HEK293 (cell line): ENCODE measurements around the gene CIRBP.

Experiments used
- CTCF ChIA-PET: fragments of 350-600 bp; formaldehyde crosslinking; extraction: SDS; loops from one replicate; lab custom pipeline; 2021; ENCODE audit warnings: antibody characterized with exemption; lab: Yijun Ruan, JAX
- POLR2A ChIA-PET: fragments of 300-600 bp; formaldehyde crosslinking; extraction: SDS; loops from one replicate; lab custom pipeline; 2020; ENCODE audit warnings: antibody characterized with exemption, inconsistent platforms; lab: Yijun Ruan, JAX
- H3K27ac ChIP-seq: fragments of 200-500 bp; sonication (Bioruptor generic); 2 replicates; pipeline ENCODE4 v1.5.1; 2014; ENCODE audit warnings: low read depth, low read length, control low read depth, inconsistent platforms; ENCODE audit errors: extremely low read depth
- H3K36me3 ChIP-seq, 2 experiments: fragments of 200-500 bp in 1 of 2; sonication (Bioruptor generic) in 1 of 2; 1 replicate in 1 of 2; 2 replicates in 1 of 2; pipeline ENCODE4 v1.5.1; 2014 to 2017; ENCODE audit warnings: inconsistent platforms in 2 of 2, low read length in 2 of 2; ENCODE audit not compliant: control insufficient read depth in 2 of 2, insufficient read depth in 1 of 2
- H3K4me1 ChIP-seq: fragments of 200-500 bp; sonication (Bioruptor generic); 2 replicates; pipeline ENCODE4 v1.5.1; 2014; ENCODE audit warnings: mild to moderate bottlenecking, low read length, inconsistent platforms; ENCODE audit not compliant: control insufficient read depth, insufficient read depth
- H3K4me3 ChIP-seq: 2 replicates; pipeline ENCODE4 v1.5.1; 2011; ENCODE audit warnings: low read depth, mild to moderate bottlenecking, control low read depth, low read length, moderate library complexity
- H3K9me3 ChIP-seq: fragments of 200-500 bp; sonication (Bioruptor generic); 2 replicates; pipeline ENCODE4 v1.5.1; 2014; ENCODE audit warnings: low read depth, low read length, inconsistent platforms; ENCODE audit not compliant: control insufficient read depth, insufficient read depth
- GLIS2 ChIP-seq: fragments of 450-650 bp; formaldehyde crosslinking; IDR thresholded peaks from 2 replicates; pipeline ENCODE4 v1.5.1; 2016; ENCODE audit warnings: missing biosample characterization, missing genetic modification characterization
- HIC1 ChIP-seq: fragments of 450-650 bp; formaldehyde crosslinking; IDR thresholded peaks from 2 replicates; pipeline ENCODE4 v1.5.1; 2016; ENCODE audit warnings: missing biosample characterization, missing genetic modification characterization
- KLF8 ChIP-seq: fragments of 450-650 bp; formaldehyde crosslinking; IDR thresholded peaks from 2 replicates; pipeline ENCODE4 v1.5.1; 2016; ENCODE audit warnings: missing biosample characterization, missing genetic modification characterization
- PATZ1 ChIP-seq: fragments of 450-650 bp; formaldehyde crosslinking; IDR thresholded peaks from 2 replicates; pipeline ENCODE4 v1.5.1; 2016; ENCODE audit warnings: missing biosample characterization, missing genetic modification characterization
- SP2 ChIP-seq: fragments of 450-650 bp; formaldehyde crosslinking; IDR thresholded peaks from 2 replicates; pipeline ENCODE4 v1.5.1; 2016; ENCODE audit warnings: missing biosample characterization, missing genetic modification characterization
- SP3 ChIP-seq: fragments of 450-650 bp; formaldehyde crosslinking; IDR thresholded peaks from 2 replicates; pipeline ENCODE4 v1.5.1; 2016; ENCODE audit warnings: missing biosample characterization, missing genetic modification characterization
- TCF7L2 ChIP-seq: IDR thresholded peaks from 2 replicates; pipeline ENCODE4 v1.6.1; 2011; ENCODE audit warnings: low read depth, mild to moderate bottlenecking, inconsistent platforms, low read length, moderate library complexity, borderline replicate concordance
- ZFP41 ChIP-seq: fragments of 450-650 bp; formaldehyde crosslinking; IDR thresholded peaks from 2 replicates; pipeline ENCODE4 v1.5.1; 2016; ENCODE audit warnings: missing biosample characterization, missing genetic modification characterization, borderline replicate concordance
- ZNF133 ChIP-seq: fragments of 450-650 bp; formaldehyde crosslinking; IDR thresholded peaks from 2 replicates; pipeline ENCODE4 v1.5.1; 2016; ENCODE audit warnings: missing biosample characterization, missing genetic modification characterization
- ZNF350 ChIP-seq: fragments of 450-650 bp; formaldehyde crosslinking; IDR thresholded peaks from 2 replicates; pipeline ENCODE4 v1.5.0; 2017; ENCODE audit warnings: missing biosample characterization, mild to moderate bottlenecking, missing genetic modification characterization
- ZNF501 ChIP-seq: fragments of 450-650 bp; formaldehyde crosslinking; IDR thresholded peaks from 2 replicates; pipeline ENCODE4 v1.5.1; 2016; ENCODE audit warnings: missing biosample characterization, missing genetic modification characterization
- ZNF529 ChIP-seq: fragments of 450-650 bp; formaldehyde crosslinking; IDR thresholded peaks from 2 replicates; pipeline ENCODE4 v1.5.1; 2017; ENCODE audit warnings: missing genetic modification characterization, missing biosample characterization; ENCODE audit not compliant: insufficient replicate concordance
- ZNF548 ChIP-seq: fragments of 450-650 bp; formaldehyde crosslinking; IDR thresholded peaks from 2 replicates; pipeline ENCODE4 v1.5.1; 2016; ENCODE audit warnings: missing biosample characterization, missing genetic modification characterization
- ZNF600 ChIP-seq: fragments of 450-650 bp; formaldehyde crosslinking; IDR thresholded peaks from 2 replicates; pipeline ENCODE4 v1.5.1; 2016; ENCODE audit warnings: missing biosample characterization, missing genetic modification characterization
- TF ChIP-seq, protein P1 (sequence below): fragments of 450-650 bp; formaldehyde crosslinking; conservative IDR thresholded peaks from 2 replicates; pipeline ENCODE4 v1.5.1; 2016; ENCODE audit warnings: low read depth, missing biosample characterization, missing genetic modification characterization

CIRBP gene

DNA sequence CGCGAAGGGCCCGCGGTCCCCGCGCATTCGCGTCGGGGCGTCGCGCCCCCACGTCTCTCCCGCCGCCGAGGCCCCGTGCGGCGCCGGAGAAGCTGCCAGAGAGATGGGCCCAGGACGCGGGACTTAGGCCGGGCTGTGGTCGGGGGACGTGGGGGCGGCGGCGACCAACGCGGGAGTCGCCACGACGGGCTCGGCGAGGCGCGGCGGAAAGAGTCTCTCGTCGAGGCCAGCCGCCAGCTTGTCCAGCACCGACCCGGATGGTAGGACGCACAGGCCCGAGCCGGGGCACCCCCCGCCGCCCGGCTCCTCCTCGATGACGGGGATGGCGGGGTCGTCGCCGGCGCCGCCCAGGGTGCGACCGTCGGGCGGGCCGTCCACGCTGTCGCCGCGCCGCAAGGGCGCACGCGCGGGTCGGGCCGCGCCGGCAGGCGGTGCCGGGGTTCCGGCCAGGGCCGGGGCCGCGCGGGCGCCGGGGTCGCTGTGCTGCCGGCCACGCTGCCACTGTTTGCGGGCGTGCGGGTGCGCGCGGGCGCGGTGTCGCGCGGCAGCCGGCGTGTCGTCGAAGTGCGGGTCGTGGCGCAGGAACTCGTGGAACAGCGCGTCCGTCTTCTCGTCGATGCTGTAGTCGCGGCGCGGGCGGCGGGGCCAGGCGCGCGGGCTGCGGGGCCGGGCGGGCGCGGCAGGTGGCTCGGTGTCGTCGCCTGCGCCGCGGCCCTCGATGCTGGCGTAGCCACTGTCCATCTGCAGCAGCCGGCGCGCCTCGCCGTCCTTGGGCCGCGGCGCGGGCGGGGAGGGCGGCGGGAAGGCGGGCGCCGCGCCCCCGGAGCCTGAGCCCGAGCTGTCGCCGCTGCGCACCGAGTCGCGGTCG, 39.8 kb upstream of the CIRBP start:
- H3K4me3 ChIP-seq = no peak overlapping the region
- ChIA-PET CTCF (no interaction called here), POLR2A (interaction anchor here (1.1 kb wide), 1 partner anchor 40 kb away, joined by 4 read pairs; the partner anchor contains the start of gene CIRBP)
- no peaks in the 10 kb centered on the region for H3K9me3 ChIP-seq
- TF ChIP-seq ZFP41 (tag by site-specific recombination) (no peak), ZNF501 (tag by site-specific recombination) (no peak), SP3 (no peak)
- TF ChIP-seq, protein P1, sequence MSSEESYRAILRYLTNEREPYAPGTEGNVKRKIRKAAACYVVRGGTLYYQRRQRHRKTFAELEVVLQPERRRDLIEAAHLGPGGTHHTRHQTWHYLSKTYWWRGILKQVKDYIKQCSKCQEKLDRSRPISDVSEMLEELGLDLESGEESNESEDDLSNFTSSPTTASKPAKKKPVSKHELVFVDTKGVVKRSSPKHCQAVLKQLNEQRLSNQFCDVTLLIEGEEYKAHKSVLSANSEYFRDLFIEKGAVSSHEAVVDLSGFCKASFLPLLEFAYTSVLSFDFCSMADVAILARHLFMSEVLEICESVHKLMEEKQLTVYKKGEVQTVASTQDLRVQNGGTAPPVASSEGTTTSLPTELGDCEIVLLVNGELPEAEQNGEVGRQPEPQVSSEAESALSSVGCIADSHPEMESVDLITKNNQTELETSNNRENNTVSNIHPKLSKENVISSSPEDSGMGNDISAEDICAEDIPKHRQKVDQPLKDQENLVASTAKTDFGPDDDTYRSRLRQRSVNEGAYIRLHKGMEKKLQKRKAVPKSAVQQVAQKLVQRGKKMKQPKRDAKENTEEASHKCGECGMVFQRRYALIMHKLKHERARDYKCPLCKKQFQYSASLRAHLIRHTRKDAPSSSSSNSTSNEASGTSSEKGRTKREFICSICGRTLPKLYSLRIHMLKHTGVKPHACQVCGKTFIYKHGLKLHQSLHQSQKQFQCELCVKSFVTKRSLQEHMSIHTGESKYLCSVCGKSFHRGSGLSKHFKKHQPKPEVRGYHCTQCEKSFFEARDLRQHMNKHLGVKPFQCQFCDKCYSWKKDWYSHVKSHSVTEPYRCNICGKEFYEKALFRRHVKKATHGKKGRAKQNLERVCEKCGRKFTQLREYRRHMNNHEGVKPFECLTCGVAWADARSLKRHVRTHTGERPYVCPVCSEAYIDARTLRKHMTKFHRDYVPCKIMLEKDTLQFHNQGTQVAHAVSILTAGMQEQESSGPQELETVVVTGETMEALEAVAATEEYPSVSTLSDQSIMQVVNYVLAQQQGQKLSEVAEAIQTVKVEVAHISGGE (tag by site-specific recombination) = no peak
- peaks cover 0 to 62% of the 10 kb centered on the region in 2 experiments; a peak in 2 of 3 replicates for H3K36me3 ChIP-seq
- no peaks in the 10 kb centered on the region for H3K4me1 ChIP-seq
- no peak overlapping the region for H3K27ac ChIP-seq

DNA sequence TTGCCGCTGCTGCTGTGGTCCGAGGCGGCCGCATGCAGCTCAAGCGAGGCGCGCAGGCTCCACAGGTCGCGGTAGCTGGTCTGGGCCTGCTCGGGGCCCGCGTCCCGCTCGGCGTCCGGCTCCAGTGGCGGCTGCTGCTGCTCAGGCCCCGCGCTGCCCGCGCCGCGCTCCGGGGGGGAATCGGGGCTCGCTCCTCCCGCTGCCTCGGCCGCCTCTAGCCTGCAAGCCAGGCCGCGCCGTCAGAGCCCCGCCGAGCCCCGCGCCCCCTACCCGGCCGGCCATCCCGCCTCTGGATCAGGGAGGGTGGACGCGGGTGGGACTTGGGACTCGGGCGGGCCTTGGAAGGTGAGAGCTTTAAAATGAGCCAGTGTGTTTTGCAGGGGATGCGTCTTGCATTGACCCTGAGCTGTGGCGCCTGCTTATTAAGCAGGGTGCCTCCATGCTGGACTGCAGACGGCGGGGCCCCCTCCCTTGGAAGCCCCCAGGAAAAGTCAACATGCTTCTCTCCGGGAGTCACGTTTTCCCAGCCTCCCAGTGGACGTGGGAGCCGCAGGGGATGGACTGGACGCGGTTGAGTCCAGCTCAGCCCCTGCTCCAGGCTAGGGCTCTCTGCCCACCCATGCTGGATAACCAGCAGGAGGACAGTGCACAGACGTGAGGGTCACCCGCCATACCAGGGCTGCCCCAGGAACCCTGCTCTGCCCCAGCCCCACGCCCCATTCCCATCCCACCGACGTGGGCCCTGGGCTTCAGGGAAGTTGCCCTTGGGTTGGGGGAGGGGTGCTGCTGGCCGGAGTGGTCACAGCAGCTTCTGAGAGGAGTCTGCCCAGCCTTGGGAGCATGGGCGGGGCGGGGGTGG, 39.0 kb upstream of the CIRBP start:
- Histone ChIP-seq H3K4me1 (no peaks in the 10 kb centered on the region), H3K36me3 (peaks cover 0 to 60% of the 10 kb centered on the region in 2 experiments; a peak in 2 of 3 replicates), H3K9me3 (no peaks in the 10 kb centered on the region), H3K27ac (no peak overlapping the region), H3K4me3 (no peak overlapping the region)
- TF ChIP-seq PATZ1 (tag by site-specific recombination) (no peak), ZNF600 (tag by site-specific recombination) (peak; percentile 79)
- POLR2A ChIA-PET = interaction anchor here (1.1 kb wide), 1 partner anchor 39 kb away, joined by 4 read pairs; the partner anchor contains the start of gene CIRBP
- CTCF ChIA-PET = interaction anchor here (0.8 kb wide), 1 partner anchor 36 kb away, joined by 4 read pairs; no protein-coding TSS in a partner anchor

DNA sequence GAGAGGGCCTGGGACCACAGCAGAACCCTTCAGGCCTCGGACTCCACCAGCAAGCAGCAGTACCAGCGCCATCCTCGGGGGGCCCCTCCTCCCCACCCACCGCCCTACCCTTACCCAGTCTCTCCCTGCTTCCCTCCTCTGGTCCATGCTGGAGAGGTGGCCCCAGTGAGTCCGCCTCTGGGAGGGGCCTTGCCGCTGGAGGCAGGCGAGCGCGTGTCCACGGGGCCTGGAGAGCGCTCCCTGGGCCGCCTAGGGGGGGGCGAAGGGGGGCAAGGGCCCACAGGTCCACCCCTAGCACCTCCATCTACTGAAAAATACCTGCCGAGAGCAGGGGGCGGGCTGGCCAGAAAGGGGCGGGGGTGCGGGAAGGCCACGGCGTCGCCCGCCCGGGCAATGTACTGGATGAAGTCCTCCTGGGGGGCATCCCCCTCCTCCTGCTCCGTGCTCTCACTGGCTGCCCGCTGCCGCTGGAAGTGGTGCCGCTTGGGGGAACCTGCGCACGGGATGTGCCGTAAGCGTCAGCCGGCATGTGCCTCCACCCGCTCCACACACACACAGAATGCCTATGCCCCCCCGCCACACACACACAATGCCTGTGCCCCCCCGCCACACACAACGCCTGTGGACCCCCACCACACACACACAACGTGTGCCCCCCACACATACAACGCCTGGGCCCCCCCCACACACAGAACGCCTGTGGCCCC, 38.2 kb upstream of the CIRBP start:
- H3K9me3 ChIP-seq = no peaks in the 10 kb centered on the region
- H3K4me1 ChIP-seq = no peaks in the 10 kb centered on the region
- ChIA-PET POLR2A (no interaction called here), CTCF (interaction anchor here (0.8 kb wide), 1 partner anchor 36 kb away, joined by 4 read pairs; no protein-coding TSS in a partner anchor)
- peaks cover 0 to 62% of the 10 kb centered on the region in 2 experiments; a peak in 1 of 3 replicates for H3K36me3 ChIP-seq
- H3K27ac ChIP-seq = no peak overlapping the region
- H3K4me3 ChIP-seq = no peak overlapping the region
- TF ChIP-seq GLIS2 (tag by site-specific recombination) = peak; percentile 60; the same call in 1 of the 2 replicates
- TF ChIP-seq ZNF529 (tag by site-specific recombination) = no peak
- no peak for TF ChIP-seq ZFP41 (tag by site-specific recombination)
- peak; percentile 46 for TF ChIP-seq PATZ1 (tag by site-specific recombination)
- no peak for TF ChIP-seq ZNF350 (tag by site-specific recombination)
- TF ChIP-seq TCF7L2 = no peak
- TF ChIP-seq HIC1 = peak; percentile 15; the same call in 1 of the 2 replicates
- TF ChIP-seq KLF8 (tag by site-specific recombination) = peak; percentile 54; the same call in 1 of the 2 replicates
- TF ChIP-seq SP2 (tag by site-specific recombination) = peak; percentile 37; the same call in 1 of the 2 replicates
- no peak for TF ChIP-seq ZNF548 (tag by site-specific recombination)
- no peak for TF ChIP-seq ZNF133 (tag by site-specific recombination)
